ENCODE data around the gene FGF19. TPM values are rescaled to one million over a fixed set of nuclear protein-coding genes. Genes with fewer than 3 reads are reported as not detected.

Gene FGF19
- total RNA-seq, 1 experiment from 2014 or later, result 0.69 TPM

GRCh38 chr11:69734841-69735240 lies 31.0 kb upstream of the FGF19 start:
- no TSS peak for BruUV-seq (replicated peaks)
- H3K4me3 ChIP-seq (ENCODE audit: low read depth, low read length, poor library complexity, severe bottlenecking), result no peak overlapping the region
- no peak for TF ChIP-seq CTCF (conservative IDR thresholded peaks at IDR 0.05; ENCODE audit: low read depth, low read length)
- TF ChIP-seq EZH2 (IDR thresholded peaks at IDR 0.05; ENCODE audit: borderline replicate concordance, low read depth, low read length, poor library complexity, severe bottlenecking), result no peak
- no peak for DNase-seq (ENCODE audit: low spot score)
- H3K9me3 ChIP-seq (ENCODE audit: low read depth, low read length, poor library complexity, severe bottlenecking), result peaks cover 5% of the 10 kb centered on the region
- no peaks in the 10 kb centered on the region for H3K36me3 ChIP-seq (ENCODE audit: insufficient read depth, low read length, poor library complexity, severe bottlenecking)
- POLR2A ChIA-PET (ENCODE audit: low non-redundant PET), result no interaction called here
- H3K4me1 ChIP-seq (ENCODE audit: insufficient read depth, low read length, poor library complexity, severe bottlenecking), result no peaks in the 10 kb centered on the region
- CTCF ChIA-PET, result no interaction called here
- intact Hi-C loops (cut with micrococcal nuclease; ENCODE audit: unreplicated experiment), result no loop called here
- no peak overlapping the region for H3K27ac ChIP-seq (ENCODE audit: low read depth, low read length, poor library complexity, severe bottlenecking)
- no peaks in the 10 kb centered on the region for H3K27me3 ChIP-seq (replicated peaks; ENCODE audit: insufficient read depth, low read depth, low read length, poor library complexity)

- Histone ChIP-seq H3K27me3 (replicated peaks; ENCODE audit: insufficient read depth, low read depth, low read length, poor library complexity) (no peaks in the 10 kb centered on the region), H3K4me1 (ENCODE audit: insufficient read depth, low read length, poor library complexity, severe bottlenecking) (no peaks in the 10 kb centered on the region), H3K4me3 (ENCODE audit: low read depth, low read length, poor library complexity, severe bottlenecking) (no peak overlapping the region), H3K9me3 (ENCODE audit: low read depth, low read length, poor library complexity, severe bottlenecking) (peaks cover 5% of the 10 kb centered on the region), H3K36me3 (ENCODE audit: insufficient read depth, low read length, poor library complexity, severe bottlenecking) (no peaks in the 10 kb centered on the region), H3K27ac (ENCODE audit: low read depth, low read length, poor library complexity, severe bottlenecking) (no peak overlapping the region)
- no TSS peak for BruUV-seq (replicated peaks)
- ChIA-PET POLR2A (ENCODE audit: low non-redundant PET) (no interaction called here), CTCF (no interaction called here)
- TF ChIP-seq CTCF (conservative IDR thresholded peaks at IDR 0.05; ENCODE audit: low read depth, low read length) (no peak), EZH2 (IDR thresholded peaks at IDR 0.05; ENCODE audit: borderline replicate concordance, low read depth, low read length, poor library complexity, severe bottlenecking) (no peak)
- no peak for DNase-seq (ENCODE audit: low spot score)
- intact Hi-C loops (cut with micrococcal nuclease; ENCODE audit: unreplicated experiment), result no loop called here
Measured at GRCh38 chr11:69734367-69734766, 30.5 kb upstream of the FGF19 start.

DNA sequence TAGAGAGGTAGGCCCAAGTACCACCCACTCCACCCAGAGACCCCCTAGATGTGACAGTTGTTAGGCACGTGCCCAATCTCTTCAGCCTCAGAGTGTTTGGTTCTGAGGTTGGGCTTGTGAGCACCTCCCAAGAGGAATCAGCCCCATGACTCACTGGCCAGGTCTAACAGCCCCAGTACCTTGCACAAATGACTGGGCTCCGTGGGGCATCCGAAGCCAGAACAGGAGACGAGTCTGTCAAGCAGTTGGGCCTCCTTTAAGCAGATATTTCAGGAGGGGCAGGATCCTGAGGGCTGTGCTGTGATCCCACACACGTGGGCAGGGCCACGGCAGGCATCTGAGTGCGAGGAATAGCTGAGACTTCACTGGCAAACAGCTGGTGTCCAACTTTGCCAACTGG lies 29.1 kb upstream of the FGF19 start:
- Histone ChIP-seq H3K4me3 (ENCODE audit: low read depth, low read length, poor library complexity, severe bottlenecking) (no peak overlapping the region), H3K36me3 (ENCODE audit: insufficient read depth, low read length, poor library complexity, severe bottlenecking) (no peaks in the 10 kb centered on the region), H3K9me3 (ENCODE audit: low read depth, low read length, poor library complexity, severe bottlenecking) (peaks cover 5% of the 10 kb centered on the region), H3K27me3 (replicated peaks; ENCODE audit: insufficient read depth, low read depth, low read length, poor library complexity) (no peaks in the 10 kb centered on the region), H3K27ac (ENCODE audit: low read depth, low read length, poor library complexity, severe bottlenecking) (no peak overlapping the region), H3K4me1 (ENCODE audit: insufficient read depth, low read length, poor library complexity, severe bottlenecking) (no peaks in the 10 kb centered on the region)
- intact Hi-C loops (cut with micrococcal nuclease; ENCODE audit: unreplicated experiment), result no loop called here
- DNase-seq (ENCODE audit: low spot score), result no peak
- CTCF ChIA-PET, result no interaction called here
- TF ChIP-seq EZH2 (IDR thresholded peaks at IDR 0.05; ENCODE audit: borderline replicate concordance, low read depth, low read length, poor library complexity, severe bottlenecking) (no peak), CTCF (conservative IDR thresholded peaks at IDR 0.05; ENCODE audit: low read depth, low read length) (no peak)
- no TSS peak for BruUV-seq (replicated peaks)
- POLR2A ChIA-PET (ENCODE audit: low non-redundant PET), result no interaction called here
